GM21447 (cell line): Measurements from ENCODE around the gene ATP10A.

Experiments
- ATAC-seq: cut with Tn5 transposase; IDR thresholded peaks from one replicate; pipeline ENCODE4 v1.9.1; 2021; ENCODE audit not compliant: unreplicated experiment

Gene ATP10A

DNA sequence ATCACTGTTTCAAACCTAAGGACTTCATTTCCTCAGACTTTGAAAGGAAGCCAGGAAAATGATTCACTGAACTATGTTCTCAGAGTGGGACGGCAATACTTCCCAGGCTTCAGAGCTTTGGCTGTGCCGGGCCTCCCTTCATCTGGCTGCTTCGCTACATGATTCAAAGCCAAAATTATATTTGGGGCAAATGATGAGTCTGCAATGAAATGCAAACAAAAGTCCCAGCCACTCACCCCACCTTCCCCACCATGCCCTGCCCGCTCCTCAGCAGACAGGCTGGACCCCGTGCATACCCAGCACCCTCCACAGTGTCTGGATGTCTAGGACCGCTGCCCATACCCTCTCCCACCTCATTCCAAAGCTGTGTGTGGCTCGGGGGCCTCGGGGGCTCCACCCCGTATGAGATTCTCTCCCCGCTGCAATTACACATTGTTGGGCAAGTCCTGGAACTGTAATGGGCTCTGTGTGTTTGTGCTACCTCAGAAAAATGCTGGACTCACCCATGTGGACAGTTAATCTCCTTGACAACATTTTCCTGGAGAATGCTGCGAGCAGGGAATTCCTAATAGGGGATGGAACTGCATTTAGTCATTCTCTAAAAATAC is 32.2 kb downstream of the ATP10A start:
- ATAC-seq = no peak

DNA sequence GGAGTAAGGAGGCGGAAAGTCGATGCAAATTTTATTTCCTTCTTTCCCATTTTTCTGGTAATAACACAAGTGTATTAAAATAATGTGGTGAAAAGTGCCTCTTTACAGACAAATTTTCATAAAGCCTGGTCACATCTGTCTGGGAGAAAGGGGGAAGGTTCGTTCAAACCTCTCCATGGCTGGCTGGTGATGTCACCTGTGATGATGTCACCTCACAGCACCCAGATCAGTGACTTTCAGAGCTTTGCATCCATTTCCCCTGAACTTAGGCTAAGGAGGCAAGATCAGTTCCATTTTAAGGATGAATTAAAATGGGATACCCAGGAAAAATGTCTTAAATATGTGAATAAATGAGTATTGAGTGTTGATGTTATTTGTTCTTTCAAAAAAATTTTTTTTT is 34.1 kb downstream of the ATP10A start:
- ATAC-seq = no peak

DNA sequence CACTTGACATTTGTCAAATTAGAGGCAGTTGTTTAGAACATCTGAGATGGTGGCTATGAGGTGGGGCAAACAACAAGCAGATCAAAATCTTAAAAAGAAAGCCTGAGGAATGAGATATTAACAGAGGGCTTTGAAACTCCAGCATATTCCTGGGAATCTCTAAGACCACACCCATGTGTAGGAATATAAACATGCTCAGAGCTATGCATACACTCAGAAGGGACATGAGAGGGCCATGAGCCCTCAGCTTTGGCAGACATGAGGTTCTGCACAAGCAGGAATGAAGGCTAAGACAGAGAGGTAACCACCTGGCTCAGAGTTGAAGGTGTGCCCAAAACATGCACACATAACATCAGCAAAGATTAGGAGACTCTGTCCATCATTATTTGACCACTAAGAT is 37.9 kb downstream of the ATP10A start:
- ATAC-seq = no peak

DNA sequence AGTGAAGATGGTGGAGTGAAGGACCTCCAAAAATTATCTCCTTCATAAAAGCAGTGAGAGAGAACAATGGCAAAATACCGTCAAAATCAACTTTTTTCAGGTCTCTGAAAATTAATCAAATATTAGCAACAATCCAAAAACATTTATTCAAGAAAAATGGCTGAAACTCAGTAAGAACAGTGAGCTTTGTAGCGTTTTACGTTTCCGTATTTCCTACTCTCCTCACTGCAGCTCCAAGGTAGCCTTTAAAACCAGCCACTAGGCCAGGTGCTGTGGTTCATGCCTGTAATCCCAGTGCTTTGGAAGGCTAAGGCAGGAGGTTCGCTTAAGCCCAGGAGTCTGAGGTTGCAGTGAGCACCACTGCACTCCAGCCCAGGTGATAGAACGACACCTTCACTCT is 38.5 kb downstream of the ATP10A start:
- ATAC-seq = no peak

DNA sequence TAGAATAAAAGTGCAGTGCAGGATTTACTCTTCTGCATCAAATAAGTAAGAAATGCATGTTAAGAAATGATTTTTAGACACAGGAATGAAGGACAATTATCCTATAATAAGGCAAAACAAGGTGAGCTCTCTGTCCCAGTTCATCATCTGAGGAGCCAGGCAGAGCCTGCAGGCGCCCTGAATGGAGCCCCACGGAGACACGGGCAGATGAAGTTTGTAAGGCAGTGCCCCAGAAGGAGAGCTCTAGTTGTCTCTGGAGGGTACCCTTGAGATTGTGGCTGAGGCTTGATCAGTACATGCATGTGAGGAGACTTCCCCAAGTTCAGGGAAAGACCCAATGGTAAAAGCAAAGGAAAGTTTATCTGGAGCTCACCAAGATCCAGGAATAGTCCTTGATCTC is 50.3 kb downstream of the ATP10A start:
- ATAC-seq = no peak

DNA sequence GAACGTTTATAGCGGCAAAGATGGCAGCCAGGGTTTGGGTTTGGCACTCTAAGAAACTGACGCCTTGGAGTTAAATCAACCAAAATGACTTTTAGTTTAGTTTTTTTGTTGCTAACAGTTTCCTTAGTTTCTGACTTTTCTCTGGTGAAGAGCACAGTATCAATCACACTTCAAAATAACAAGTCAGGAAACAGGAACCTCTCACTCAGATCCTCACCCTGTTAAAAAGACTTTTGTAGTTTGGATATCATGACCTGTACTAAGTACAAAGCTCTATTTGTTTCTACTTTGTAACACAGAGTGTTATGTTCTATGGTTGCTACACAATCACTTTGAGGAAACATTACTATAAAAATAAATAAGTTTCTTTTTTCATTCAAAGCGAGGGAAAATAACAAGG is 51.1 kb downstream of the ATP10A start:
- ATAC-seq = no peak

DNA sequence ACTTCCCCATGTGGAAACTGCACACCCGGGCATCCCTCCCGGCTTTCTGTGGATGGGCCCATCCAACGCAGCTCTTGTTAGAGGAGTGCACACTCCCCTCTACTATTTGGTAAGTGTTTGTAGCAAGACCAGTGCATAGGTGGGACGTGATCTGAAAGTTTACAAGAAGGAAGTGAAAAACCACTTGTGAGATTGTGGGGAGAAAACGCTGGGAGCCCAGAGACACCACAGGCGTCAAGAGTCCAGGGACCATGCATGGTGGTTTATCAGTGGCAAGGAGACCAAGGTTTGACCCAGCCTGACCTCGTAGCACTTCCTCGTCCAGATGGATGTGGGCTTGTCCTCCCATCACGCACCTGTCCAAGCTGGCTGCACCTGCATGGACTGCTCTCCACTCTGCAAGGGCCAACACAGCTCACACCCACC is 51.6 kb downstream of the ATP10A start:
- ATAC-seq = peak; percentile 77

DNA sequence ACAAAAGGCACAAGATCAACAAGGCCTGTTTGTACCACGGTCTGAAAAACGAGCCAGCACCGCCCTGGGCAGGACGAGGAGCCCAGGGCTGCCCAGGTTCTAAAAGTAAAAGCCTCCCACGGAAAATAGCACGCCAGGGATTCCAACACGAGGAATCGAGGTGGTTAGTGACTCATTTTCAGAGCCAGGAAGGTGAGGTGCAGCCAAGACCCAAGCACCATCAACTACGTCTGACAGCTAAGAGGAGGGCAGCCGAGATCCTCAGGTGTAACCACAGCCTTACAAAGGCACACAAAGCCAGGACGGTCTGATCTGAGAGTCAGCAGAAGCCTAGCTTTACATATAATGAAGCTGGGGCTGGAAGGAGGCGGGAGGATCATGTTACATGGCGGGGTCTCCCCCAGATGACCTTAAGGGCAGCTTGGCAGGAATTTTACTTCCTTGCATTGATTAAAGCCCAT is 52.5 kb downstream of the ATP10A start:
- no peak for ATAC-seq

DNA sequence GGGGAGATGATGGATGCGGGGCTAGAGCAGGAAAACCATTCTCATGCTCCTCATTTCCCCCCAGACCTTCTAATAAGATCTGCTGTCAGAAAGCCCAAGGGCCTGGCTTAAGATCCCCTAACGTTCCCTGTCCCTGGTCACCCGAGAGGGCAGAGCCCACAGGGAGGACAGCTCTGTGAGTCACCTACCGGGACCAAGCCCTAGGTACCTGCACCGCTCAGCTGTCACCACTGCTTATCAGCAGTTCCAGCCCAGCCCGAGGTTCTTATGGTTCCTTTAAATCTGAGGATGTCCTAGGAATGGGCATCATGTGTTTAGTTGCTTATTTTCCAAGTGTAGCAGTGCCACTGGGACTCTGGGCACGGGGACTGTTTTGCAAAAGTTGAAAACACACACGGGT is 53.0 kb downstream of the ATP10A start:
- no peak for ATAC-seq

DNA sequence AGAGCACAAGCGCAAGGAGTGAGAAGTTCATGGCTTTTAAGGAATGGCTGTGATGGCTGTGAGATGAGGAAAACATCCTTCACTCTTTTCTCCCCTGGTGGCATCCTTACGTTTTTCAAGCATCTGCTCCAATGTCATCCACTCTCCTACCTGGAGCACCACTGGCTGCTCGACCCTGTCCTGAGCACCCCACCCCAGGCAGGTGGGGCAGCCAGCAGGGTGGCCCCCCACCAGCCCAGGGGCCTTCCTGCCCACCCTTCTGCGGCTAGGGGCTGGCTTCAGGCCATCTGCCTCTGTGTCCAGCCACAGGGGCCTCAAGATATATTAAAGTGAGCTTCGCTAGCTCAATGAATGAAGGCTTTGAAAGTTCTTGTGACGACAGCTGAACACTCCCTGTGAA is 56.1 kb downstream of the ATP10A start:
- ATAC-seq = no peak

DNA sequence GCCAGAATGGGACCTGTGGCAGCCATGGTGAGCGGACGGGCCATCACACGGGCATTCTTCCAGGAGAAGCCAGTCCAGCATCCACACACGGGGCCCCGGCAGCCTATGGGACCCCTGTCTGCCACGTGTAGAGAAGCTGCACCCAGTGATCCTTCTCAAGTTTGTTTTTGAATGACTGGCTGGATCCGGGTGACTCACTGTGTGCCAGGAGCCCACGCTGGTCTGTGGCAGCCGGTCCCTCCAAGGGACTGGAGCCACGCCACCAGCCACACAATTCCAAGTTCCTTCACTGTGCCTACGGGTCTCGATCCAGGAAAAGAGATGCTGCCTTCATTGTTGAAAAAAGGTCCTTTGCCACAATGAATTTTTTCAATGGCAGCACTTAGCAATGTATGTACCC is 58.1 kb downstream of the ATP10A start:
- no peak for ATAC-seq

DNA sequence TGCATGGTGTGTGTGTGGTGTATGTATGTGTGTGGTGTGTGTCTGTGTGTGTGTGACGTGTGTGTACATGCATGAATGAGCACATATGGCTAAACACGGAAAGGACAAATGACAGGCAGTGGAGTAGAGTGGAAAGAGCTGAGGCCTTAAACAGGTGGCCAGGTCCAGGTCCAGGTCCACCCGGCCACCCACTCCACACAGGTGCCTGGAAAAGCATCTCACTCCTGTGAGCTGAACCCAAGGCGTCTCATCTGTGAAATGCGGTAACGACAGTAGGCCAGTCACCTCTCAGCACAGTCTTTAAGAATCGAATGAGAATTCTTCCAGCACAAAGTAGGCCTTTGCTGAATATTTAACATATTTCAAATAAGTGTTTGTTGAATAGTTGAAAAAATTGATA is 58.7 kb downstream of the ATP10A start:
- no peak for ATAC-seq

DNA sequence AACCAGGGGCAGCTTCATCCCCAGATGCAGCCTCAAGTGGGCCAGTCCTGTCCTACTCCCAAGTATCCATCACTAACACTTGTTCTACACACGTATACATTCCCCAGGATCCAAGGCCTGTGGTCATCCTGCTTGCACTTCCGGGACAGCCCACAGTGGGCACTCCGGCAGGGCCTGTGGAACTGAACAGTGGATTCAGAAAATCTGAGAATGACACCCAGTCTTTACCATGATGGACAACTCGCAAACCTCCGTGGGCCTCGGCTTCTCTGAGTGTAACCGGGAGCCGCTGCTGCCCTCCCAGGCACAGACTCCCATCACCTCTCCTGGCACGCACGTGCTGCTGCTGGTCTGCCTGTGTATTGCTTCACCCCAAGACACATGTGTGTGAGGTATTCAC is 59.6 kb downstream of the ATP10A start:
- ATAC-seq = no peak

DNA sequence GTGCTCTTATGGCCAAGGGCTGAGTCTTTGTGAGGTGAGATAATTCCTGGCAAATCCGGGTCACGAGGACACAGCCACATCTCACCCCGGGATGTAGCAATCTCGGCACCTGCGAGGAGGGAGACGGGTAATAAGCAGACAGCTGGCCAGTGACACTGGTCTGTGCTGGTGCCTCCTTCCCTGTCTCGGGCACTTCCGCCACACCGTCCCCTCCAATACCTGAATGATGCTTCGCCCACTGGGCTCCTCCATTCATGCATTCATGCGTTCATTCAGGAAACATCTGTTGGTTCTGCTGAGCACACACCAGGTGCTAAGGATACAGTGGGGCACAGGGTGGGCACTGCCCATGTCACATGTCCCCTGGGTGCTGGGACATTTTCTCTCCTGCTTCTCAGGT is 60.1 kb downstream of the ATP10A start:
- no peak for ATAC-seq

DNA sequence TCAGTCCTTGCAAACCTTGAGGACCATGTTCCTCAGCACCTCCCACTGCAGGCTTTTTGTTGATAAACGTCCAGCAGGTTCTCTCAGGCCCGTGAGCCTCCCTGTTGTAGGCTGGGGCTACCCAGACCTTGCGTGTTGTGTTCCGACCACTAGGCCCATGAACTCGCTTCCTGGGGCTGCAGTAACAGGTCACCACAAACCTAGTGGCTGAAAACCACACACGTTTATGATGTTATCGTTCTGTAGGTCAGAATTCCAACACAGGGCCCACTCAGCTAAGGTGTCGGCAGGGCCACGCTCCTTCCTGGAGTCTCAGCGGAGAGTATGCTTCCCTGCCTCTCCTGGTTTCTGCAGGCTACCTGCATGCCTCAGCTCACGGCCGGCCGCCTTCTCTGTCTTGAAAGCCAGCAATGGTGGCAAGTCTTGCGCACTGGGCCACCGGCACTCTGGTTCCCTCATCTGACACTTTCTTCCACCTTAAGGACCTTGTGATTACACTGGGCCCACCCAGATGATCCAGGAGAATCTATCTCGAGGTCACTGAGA is 60.8 kb downstream of the ATP10A start:
- no peak for ATAC-seq

DNA sequence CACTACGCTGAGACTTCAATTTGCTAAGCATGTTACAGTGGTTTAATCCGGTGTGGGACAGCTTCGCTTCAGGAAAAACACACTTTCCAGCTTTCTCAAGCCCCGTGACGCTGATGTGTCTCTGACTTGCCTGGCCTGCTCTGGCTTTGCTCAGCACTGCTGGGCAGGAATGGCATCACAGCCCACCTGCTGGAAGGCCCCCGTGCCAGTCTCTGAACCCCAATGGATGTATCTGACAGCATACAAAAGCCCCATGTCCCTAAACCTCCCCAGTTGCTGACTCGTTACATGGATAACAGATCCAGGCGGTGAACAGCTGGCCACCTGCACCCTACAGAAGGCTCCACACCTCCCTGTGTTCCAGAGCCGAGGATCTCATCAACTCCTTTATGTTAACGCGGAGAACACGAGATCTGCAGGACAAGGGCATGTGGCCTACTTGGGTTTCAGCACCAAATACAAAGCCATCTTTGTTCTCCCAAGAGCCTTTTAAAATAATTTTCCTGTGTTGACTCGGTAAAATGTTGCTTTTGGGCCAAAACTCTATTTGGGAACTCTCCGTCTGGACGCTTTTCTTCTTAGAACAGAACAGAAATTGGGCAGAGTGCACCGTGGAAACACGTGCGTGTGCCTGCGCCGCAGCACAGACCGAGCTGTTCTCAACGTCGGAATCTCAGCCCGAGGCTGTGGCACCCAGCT is 61.4 kb downstream of the ATP10A start:
- no peak for ATAC-seq

DNA sequence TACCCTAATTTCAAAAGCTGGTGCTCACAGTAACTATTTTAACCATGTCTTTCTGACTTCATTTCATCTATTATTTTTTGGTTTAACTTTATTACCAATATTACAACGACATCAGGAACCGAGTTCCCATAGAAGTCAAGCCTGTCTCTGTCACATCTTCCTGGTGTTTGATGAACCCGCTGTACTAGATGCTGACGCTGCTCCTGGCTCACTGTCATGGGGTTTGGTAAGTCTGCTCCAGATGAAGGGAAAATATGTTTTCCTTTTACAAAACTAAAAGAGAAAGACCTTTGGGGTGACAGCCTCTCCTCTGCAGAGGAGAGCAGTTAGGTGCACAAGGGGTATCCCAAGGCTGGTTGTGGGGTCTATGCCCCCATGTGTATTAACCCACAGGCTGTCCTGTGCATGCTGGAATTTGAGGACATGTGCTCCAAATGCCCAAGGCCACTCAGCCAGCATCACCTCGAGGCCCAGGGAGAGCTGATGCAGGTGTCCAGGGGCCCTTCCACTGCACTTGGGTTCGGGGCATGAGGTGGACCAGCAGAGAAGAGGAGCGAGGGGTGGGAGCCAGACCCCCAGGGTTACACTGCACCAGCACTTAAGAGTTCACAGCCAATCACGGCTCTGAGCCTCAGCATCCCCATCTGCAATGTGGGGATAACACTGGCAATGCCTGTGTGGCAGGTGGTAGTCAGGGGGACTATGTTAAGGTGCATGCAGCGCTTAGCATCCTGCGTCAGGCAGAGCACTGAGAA is 62.2 kb downstream of the ATP10A start:
- ATAC-seq = no peak

DNA sequence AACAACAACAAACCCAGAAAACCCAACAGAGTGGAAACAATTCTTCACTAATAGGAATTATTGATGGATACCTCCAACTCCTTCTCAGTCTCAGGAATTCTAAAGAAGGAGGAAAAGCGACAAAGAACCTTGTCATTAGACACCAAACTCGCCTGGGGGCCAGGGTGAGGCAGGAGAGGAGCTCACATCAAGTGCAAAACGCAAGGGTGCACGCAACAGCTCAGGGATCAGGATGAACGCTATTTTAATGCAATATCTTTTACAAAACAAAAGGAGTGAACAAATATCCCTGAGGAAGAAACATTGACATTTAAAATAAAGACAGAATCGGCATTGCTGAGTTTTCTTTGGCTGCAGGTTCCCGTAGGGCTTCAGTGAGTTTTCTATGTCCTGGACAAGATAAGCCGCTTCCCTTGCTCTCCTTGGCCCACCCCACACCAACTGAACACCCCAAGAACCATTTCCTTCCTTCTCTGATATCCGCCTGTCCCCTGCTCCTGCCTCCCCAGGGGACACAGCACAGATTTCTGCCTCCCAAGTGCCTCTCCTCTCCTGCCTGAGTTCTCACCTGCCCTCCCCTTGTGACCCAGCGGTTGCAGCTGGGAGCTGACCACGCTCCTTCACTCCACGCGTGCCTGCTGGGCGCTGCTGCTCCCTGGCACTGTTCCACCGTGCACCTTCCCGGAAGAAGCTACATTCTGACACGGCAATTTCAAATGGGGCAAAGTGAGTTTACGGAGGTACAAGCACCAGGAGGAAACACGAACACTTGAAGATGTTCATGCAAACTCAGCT is 63.0 kb downstream of the ATP10A start:
- no peak for ATAC-seq

DNA sequence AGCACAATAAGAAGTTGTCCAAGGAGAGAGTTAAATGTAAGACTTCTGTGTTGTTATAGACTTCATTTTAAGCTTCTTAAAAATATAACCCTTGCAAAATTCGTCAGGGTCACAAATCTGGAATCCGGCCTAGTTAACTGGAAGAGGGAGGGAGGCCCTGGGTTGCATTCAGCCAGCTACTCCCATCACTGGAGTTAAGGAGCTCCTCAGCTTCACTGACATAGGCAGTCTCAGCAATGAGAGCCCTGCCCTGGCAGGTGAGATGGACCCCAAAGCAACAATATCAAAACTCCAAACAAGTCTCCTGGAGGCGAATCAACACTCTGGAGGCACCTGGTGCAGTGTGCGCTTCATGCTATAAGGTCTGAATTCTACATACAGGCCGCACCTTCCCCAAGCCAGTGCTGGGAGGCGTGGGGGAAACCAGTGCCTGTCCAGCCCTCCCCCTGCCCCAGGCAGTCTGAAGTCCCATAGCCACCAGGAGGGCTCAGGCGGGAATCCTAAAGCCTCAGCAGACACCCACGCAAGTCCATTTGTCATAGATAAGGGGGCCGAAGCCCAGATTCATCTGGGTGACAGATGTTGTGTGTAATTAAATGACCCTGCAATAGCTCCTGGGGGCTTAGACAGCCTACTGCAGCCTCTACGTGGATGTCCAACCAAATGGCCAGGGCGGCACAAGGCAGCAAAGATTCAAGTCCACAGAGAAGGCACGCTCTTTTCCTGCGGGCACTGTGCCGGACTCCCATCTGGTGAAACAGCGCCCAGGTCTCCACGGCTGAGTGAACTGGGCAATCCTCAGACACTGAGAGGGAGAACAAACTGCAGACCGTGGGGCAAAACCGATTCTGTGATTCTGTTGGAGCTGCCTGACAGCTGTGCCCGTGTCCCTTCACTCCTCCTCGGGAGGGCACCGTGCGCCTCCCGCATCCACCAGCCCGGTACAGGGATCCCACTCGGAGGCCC is 64.9 kb downstream of the ATP10A start:
- ATAC-seq = no peak

DNA sequence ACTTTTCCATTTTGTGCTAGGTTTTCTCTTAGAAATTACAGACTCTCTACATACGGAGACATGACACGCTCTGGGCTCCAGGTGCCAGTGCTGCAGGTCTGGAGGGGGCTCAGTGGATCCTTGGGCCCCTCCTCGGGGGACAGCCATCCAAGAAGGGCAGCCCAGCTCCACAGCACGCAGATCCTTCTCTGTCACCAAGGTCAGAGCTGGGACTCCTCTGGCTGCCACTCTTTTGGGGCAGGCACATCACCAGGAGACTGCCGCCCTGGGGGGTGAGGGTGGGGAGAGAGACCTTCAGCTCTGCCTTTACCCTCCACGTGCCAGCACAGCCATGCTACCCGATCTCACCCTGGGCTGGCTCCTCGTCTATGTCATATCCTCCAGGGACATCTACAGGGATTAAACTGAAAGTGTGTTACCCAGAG is 65.6 kb downstream of the ATP10A start:
- no peak for ATAC-seq
